Skeletal muscle tissue (tissue), 4 donors: Measurements from ENCODE around the gene LMLN. TPM values are rescaled to one million over a fixed set of nuclear protein-coding genes. Genes with fewer than 3 reads are reported as not detected.
A peak's percentile ranks its signal among the peaks of the same experiment; 100 is the strongest.
"Not testable (repeated sequence)": the region's sequence is repeated elsewhere in the genome, so short reads cannot be mapped to it uniquely, and the experiment has no call there.

Experiments
- H3K27ac ChIP-seq: one replicate; pipeline ENCODE4 v1.7.0; 2013; ENCODE audit warnings: mild to moderate bottlenecking, low read depth, low read length, inconsistent platforms
- H3K27me3 ChIP-seq, 3 donors: one replicate each; pipeline ENCODE4 v1.7.0; 2013; ENCODE audit warnings: low read length in 3 of 3; ENCODE audit not compliant: control insufficient read depth in 3 of 3, insufficient read depth in 3 of 3
- H3K36me3 ChIP-seq, 3 donors: one replicate each; pipeline ENCODE4 v1.7.0; 2013; ENCODE audit warnings: low read length in 3 of 3; ENCODE audit not compliant: control insufficient read depth in 3 of 3, insufficient read depth in 3 of 3
- H3K4me1 ChIP-seq, 3 donors: one replicate each; pipeline ENCODE4 v1.7.0; 2013; ENCODE audit warnings: low read length in 3 of 3, mild to moderate bottlenecking in 3 of 3; ENCODE audit not compliant: control insufficient read depth in 3 of 3, insufficient read depth in 3 of 3
- H3K4me3 ChIP-seq, 3 donors: one replicate each; pipeline ENCODE4 v1.7.0; 2013; ENCODE audit warnings: low read length in 3 of 3
- H3K9ac ChIP-seq, 3 donors: one replicate each; pipeline ENCODE4 v1.7.0; 2013; ENCODE audit warnings: low read length in 3 of 3, mild to moderate bottlenecking in 3 of 3, moderate library complexity in 2 of 3, low read depth in 1 of 3
- H3K9me3 ChIP-seq, 3 donors: one replicate each; pipeline ENCODE4 v1.7.0; 2013; ENCODE audit warnings: low read length in 3 of 3; ENCODE audit not compliant: control insufficient read depth in 3 of 3
- total RNA-seq: library from RNA; depleted of rRNA; stranded (reverse); fragments of >200 nt; gene quantifications from one replicate; pipeline ENCODE4 v1.2.3, GENCODE V29; 2014
- donor health status: Osteomylitis.

LMLN gene
- total RNA-seq, 1 donor from 2014 or later, result 4.2 TPM

DNA sequence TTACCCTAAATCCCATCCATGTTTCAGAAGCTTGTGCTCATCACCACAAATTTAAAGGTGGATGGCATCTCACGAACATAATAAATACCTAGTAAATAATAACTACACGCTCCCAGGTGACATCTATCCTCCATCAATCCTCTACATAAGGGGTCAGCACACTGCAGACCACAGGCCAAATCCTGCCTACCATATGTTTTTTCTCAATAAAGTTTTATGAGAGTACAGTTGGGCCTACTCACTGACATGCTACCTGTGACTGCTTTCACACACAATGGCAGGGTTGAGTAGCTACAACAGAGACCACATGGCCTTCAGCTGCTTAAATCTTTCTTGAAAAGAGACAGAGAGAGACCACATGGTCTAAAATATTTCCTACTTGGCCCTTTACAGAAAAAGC lies 105.9 kb downstream of the LMLN start:
- Histone ChIP-seq H3K9me3 (no peaks in the 10 kb centered on the region), H3K27ac (no peak overlapping the region), H3K4me1 (no peaks in the 10 kb centered on the region), H3K4me3 (no peak overlapping the region), H3K27me3 (peaks cover 0 to 9% (median 0%) of the 10 kb centered on the region in 3 donors), H3K9ac (no peak overlapping the region), H3K36me3 (no peaks in the 10 kb centered on the region)

- no peaks in the 10 kb centered on the region for H3K36me3 ChIP-seq
- no peak overlapping the region for H3K27ac ChIP-seq
- no peaks in the 10 kb centered on the region for H3K4me1 ChIP-seq
- no peak overlapping the region for H3K9ac ChIP-seq
- no peak overlapping the region for H3K4me3 ChIP-seq
- H3K9me3 ChIP-seq, result no peaks in the 10 kb centered on the region
- H3K27me3 ChIP-seq, result peaks cover 7 to 21% (median 8%) of the 10 kb centered on the region in 3 donors
Measured at GRCh38 chr3:198067416-198067815, 107.4 kb downstream of the LMLN start.

DNA sequence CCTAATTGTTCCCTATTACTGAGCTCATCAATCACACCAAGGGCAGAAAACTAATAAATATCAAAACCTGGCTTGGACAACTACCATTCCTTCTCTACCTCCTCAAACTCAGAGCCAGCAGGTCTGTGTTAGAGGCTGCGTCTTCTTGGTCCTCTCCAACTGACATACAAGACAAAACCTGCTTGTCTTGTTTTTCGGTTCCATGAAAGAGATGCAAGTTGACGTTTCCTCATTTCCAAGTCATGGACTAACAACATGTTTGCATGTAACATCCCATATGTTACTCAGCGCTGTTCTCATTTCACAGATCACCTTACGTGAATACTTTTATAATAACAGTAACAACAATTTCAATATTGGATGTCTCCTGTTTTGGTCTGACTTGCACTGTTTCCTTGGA lies 110.9 kb downstream of the LMLN start:
- Histone ChIP-seq H3K9me3 (no peaks in the 10 kb centered on the region), H3K9ac (no peak overlapping the region), H3K27me3 (peaks cover 10 to 26% (median 13%) of the 10 kb centered on the region in 3 donors), H3K27ac (no peak overlapping the region), H3K36me3 (no peaks in the 10 kb centered on the region), H3K4me1 (no peaks in the 10 kb centered on the region), H3K4me3 (no peak overlapping the region)

DNA sequence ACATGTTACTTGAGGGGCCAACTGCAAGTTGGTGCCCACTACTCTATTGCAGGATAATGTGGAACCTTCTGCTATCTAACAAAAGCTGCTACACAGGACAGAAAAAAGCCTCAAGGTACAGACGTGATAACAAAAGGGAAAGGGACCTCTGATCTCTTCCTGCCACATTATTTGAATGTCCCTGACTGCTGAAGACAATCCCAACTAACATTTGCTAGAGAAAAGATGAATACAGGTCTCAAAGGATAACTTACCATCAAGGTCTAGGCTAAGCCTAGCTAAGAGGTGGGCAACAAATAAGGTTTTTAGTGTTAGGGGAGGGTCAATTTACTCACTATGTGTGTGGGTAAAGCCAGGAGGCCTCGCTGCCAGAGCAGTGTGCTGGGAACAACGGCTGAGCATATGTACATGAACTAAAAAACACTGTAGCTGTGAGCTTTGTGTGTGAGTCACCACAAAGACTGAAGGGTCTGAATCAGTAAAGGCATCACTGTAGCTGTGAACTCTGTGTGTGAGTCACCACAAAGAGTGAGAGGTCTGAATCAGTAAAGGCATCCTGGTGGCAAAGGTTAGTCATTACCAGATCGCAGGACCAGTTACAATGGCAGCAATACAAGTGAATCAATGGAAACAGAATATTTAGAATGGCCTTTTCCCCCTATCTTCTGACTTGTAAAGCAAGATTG lies 111.7 kb downstream of the LMLN start:
- H3K27me3 ChIP-seq, result peaks cover 14 to 30% (median 16%) of the 10 kb centered on the region in 3 donors

GRCh38 chr3:198076722-198077308 lies 116.8 kb downstream of the LMLN start:
- H3K9me3 ChIP-seq, result no peaks in the 10 kb centered on the region
- H3K4me3 ChIP-seq, result no peak overlapping the region
- H3K27me3 ChIP-seq, result peaks cover 48 to 58% (median 50%) of the 10 kb centered on the region in 3 donors
- no peaks in the 10 kb centered on the region for H3K36me3 ChIP-seq
- H3K27ac ChIP-seq, result no peak overlapping the region
- H3K4me1 ChIP-seq, result peaks cover 3 to 10% (median 7%) of the 10 kb centered on the region in 3 donors
- H3K9ac ChIP-seq, result no peak overlapping the region

More for the DNA sequence above, 111.7 kb downstream of the LMLN start:
- H3K9me3 ChIP-seq, result no peaks in the 10 kb centered on the region
- no peaks in the 10 kb centered on the region for H3K4me1 ChIP-seq
- H3K4me3 ChIP-seq, result no peak overlapping the region
- no peak overlapping the region for H3K9ac ChIP-seq
- no peaks in the 10 kb centered on the region for H3K36me3 ChIP-seq
- no peak overlapping the region for H3K27ac ChIP-seq

- H3K36me3 ChIP-seq, result no peaks in the 10 kb centered on the region
- peak overlapping the region in 2 of 3 donors; percentile 22 to 32 for H3K4me3 ChIP-seq
- H3K4me1 ChIP-seq, result peaks cover 3 to 10% (median 7%) of the 10 kb centered on the region in 3 donors
- H3K27me3 ChIP-seq, result peaks cover 44 to 53% (median 52%) of the 10 kb centered on the region in 3 donors
- no peaks in the 10 kb centered on the region for H3K9me3 ChIP-seq
- no peak overlapping the region for H3K27ac ChIP-seq
- no peak overlapping the region for H3K9ac ChIP-seq
Measured at GRCh38 chr3:198079771-198080520, 119.9 kb downstream of the LMLN start.

DNA sequence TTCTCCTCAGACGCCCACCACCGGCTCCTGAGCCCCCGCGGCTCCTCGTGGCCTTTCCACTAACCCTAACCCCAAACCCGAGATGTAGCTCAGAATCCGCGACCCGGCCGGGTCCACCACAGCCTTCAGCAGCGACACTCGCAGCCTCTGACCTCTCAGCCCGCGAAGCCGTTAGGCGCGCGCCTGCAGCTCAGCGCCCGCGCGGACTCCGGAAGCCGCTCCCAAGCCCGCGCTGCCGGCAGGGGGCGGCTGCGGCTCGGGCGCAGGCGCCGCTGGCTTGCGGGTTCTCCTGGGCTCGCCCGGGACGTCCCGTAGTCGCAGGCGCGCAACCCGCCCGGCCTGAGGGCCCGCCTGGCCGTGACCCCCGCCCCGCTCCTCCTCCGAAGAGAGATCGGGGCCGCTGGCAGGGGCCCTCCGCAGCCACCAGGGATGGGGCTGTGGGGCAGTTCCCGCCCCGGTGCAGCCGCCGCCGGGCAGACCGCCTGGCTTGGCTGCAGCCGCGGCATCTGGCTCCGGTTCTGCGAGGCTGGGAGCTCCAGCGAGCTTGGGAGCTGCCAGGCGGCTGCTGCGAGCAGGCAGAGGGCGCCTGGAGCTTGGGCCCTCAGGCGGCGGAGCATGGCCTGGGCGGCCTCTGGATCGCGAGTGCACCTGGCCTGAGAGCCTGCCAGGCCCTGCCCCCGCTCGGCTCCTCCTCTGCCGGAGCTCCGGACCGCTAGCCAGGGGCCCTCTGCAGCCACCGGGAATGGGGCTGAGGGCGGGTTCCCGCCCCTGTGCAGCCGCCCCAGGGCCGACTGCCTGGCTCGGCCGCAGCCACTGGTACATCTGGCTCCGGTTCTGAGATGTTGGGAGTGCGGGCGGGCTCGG lies 120.7 kb downstream of the LMLN start:
- H3K36me3 ChIP-seq, result no peaks in the 10 kb centered on the region
- H3K9me3 ChIP-seq, result no peaks in the 10 kb centered on the region
- peaks cover 44 to 52% (median 49%) of the 10 kb centered on the region in 3 donors for H3K27me3 ChIP-seq
- peaks cover 3 to 10% (median 7%) of the 10 kb centered on the region in 3 donors for H3K4me1 ChIP-seq
- no peak overlapping the region for H3K9ac ChIP-seq
- no peak overlapping the region for H3K27ac ChIP-seq
- H3K4me3 ChIP-seq, result peak overlapping the region in 2 of 3 donors; percentile 22 to 32

DNA sequence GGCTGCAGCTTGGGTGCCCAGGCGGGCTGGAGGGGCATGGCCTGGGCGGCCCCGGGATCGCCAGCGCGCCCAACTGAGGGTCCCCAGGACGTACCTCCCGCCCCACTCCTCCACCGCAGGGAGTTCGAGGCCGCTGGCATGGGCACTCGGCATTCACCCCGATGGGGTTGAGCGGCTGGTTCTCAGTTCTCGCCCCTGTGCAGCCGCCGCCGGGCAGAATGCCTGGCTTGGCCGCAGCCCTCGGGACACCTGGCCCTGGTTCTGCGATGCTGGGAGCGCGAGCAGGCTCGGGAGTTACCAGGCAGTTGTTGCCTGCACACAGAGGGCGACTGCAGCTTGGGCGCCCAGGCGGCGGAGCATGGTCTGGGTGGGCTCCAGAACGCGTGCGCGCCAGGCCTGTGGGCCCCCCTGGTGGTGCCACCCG lies 121.4 kb downstream of the LMLN start:
- Histone ChIP-seq H3K9ac (no peak overlapping the region), H3K9me3 (no peaks in the 10 kb centered on the region), H3K27me3 (peaks cover 43 to 55% (median 48%) of the 10 kb centered on the region in 3 donors), H3K27ac (no peak overlapping the region), H3K4me1 (peaks cover 3 to 10% (median 7%) of the 10 kb centered on the region in 3 donors), H3K4me3 (no peak overlapping the region), H3K36me3 (no peaks in the 10 kb centered on the region)

- not testable (repeated sequence) for H3K4me3 ChIP-seq, H3K9me3 ChIP-seq, H3K36me3 ChIP-seq, H3K9ac ChIP-seq, H3K4me1 ChIP-seq, H3K27ac ChIP-seq
- peaks cover 37 to 47% (median 40%) of the 10 kb centered on the region in 3 donors for H3K27me3 ChIP-seq
Measured at GRCh38 chr3:198082226-198082625, 122.2 kb downstream of the LMLN start.
